Neutrophil (primary cell): ENCODE measurements around the gene WDR7.

Experiments
- H3K27ac ChIP-seq: fragments of 200-600 bp; sonication (generic); 2 replicates; pipeline ENCODE4 v1.5.1; 2016; ENCODE audit warnings: mild to moderate bottlenecking, moderate library complexity
- H3K27me3 ChIP-seq: fragments of 200-600 bp; sonication (generic); 2 replicates; pipeline ENCODE4 v1.6.0; 2016; ENCODE audit warnings: mild to moderate bottlenecking
- H3K36me3 ChIP-seq: fragments of 200-600 bp; sonication (generic); 2 replicates; pipeline ENCODE4 v1.5.1; 2017
- H3K4me1 ChIP-seq, 2 experiments: fragments of 200-600 bp in 1 of 2; sonication (generic) in 1 of 2; 1 replicate in 1 of 2; 2 replicates in 1 of 2; pipeline versions ENCODE4 v1.5.1 to v1.6.1; 2013 to 2016; ENCODE audit warnings: low read depth in 1 of 2, low read length in 1 of 2, mild to moderate bottlenecking in 1 of 2, moderate library complexity in 1 of 2; ENCODE audit not compliant: control insufficient read depth in 1 of 2, insufficient read depth in 1 of 2
- H3K4me3 ChIP-seq, 2 experiments: fragments of 200-600 bp in 1 of 2; sonication (generic) in 1 of 2; 1 replicate in 1 of 2; 2 replicates in 1 of 2; pipeline ENCODE4 v1.5.1; 2013 to 2016; ENCODE audit warnings: low read depth in 1 of 2, low read length in 1 of 2, mild to moderate bottlenecking in 1 of 2, moderate library complexity in 1 of 2
- H3K9me3 ChIP-seq: fragments of 200-600 bp; sonication (generic); 2 replicates; pipeline ENCODE4 v1.5.1; 2016
- CTCF ChIP-seq: fragments of 200-600 bp; sonication (generic); IDR thresholded peaks from 2 replicates; pipeline ENCODE4 v1.5.1; 2016; ENCODE audit warnings: antibody characterized with exemption

The WDR7 gene

DNA sequence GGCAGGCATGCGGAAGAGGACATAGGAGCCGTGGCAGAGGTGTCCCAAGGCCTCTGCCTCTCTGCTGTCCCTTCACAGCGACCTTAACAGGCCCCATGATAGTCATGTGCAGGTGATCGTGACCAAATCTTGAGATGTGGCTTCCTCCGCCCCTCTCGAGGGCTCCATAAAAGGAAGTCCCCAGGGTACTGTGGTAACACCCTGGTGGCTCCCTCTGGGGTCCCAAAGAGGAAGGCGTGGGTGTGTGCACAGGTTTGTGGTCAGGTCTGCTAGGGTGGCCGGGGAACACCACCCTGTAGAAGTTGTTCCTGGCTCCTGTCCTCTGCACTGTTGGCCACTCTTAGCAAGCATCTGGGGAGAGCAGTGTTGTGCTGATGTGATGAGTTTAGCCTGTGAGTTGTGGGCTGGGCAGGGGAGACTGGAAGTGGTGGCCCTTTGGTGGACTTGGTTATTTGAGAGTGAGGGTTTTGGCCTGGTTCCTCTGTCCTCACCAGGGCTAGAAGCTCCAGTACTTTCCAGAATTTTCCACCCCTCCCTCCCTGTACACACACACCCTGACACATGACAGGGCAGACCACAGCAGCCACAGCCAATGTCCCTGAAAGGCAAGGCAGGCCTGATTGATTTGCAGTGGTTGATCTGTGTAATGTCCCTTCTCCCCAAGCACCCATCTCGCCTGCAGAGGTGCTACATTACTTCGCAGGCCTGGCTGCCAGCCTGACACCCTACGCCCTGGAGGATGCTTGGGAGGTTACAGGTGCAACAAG is 426.8 kb downstream of the WDR7 start:
- H3K9me3 ChIP-seq = no peaks in the 10 kb centered on the region
- no peak overlapping the region for H3K27ac ChIP-seq
- H3K4me1 ChIP-seq = no peaks in the 10 kb centered on the region
- no peaks in the 10 kb centered on the region for H3K36me3 ChIP-seq
- H3K4me3 ChIP-seq = no peak overlapping the region
- peaks cover 9% of the 10 kb centered on the region for H3K27me3 ChIP-seq
- no peak for TF ChIP-seq CTCF

GRCh38 chr18:57078614-57079013 is 427.5 kb downstream of the WDR7 start:
- TF ChIP-seq CTCF = no peak
- no peaks in the 10 kb centered on the region for H3K9me3 ChIP-seq
- no peak overlapping the region for H3K4me3 ChIP-seq
- H3K36me3 ChIP-seq = no peaks in the 10 kb centered on the region
- no peak overlapping the region for H3K27ac ChIP-seq
- no peaks in the 10 kb centered on the region for H3K4me1 ChIP-seq
- H3K27me3 ChIP-seq = peaks cover 4% of the 10 kb centered on the region

DNA sequence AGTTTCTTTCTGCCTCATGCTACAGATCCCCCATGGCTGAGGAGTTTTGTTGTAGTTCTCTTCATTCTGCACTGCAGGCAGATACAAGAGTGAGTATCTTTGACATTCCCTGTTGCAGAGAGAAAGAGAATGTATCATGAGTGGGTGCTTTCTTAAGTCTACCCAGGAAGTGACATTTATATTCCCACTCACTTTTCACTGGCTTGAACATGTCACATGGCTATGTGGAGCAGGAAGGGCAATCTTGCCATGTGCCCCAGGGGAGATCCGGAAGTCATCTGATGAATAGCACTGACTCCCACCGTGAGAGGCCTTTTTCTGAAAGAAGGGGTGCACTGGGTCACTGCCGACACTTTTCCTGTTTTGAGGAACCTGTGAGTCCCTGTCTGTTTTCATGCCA is 429.3 kb downstream of the WDR7 start:
- H3K9me3 ChIP-seq = no peaks in the 10 kb centered on the region
- H3K4me3 ChIP-seq = no peak overlapping the region
- H3K36me3 ChIP-seq = no peaks in the 10 kb centered on the region
- no peak for TF ChIP-seq CTCF
- H3K4me1 ChIP-seq = no peaks in the 10 kb centered on the region
- H3K27me3 ChIP-seq = no peaks in the 10 kb centered on the region
- no peak overlapping the region for H3K27ac ChIP-seq

GRCh38 chr18:57081899-57082298 is 430.7 kb downstream of the WDR7 start:
- H3K27me3 ChIP-seq = no peaks in the 10 kb centered on the region
- no peak for TF ChIP-seq CTCF
- H3K9me3 ChIP-seq = no peaks in the 10 kb centered on the region
- H3K36me3 ChIP-seq = no peaks in the 10 kb centered on the region
- no peaks in the 10 kb centered on the region for H3K4me1 ChIP-seq
- H3K4me3 ChIP-seq = no peak overlapping the region
- no peak overlapping the region for H3K27ac ChIP-seq

GRCh38 chr18:57083485-57083884 is 432.3 kb downstream of the WDR7 start:
- H3K36me3 ChIP-seq = no peaks in the 10 kb centered on the region
- H3K9me3 ChIP-seq = no peaks in the 10 kb centered on the region
- H3K27me3 ChIP-seq = no peaks in the 10 kb centered on the region
- no peak overlapping the region for H3K4me3 ChIP-seq
- H3K4me1 ChIP-seq = no peaks in the 10 kb centered on the region
- no peak overlapping the region for H3K27ac ChIP-seq
- TF ChIP-seq CTCF = no peak
